GM13977 (cell line): Measurements from ENCODE around the gene BICRA.

Experiments used
- DNase-seq: peaks from one replicate; pipeline ENCODE4 v3.0.0; 2012; ENCODE audit warnings: low spot score
- in situ Hi-C: fragments of 300-500 bp; cut with MboI; formaldehyde crosslinking; loops from one replicate; pipeline ENCODE4 v1.12.0; 2022; ENCODE audit warnings: low sequenced_read_pairs, low pct_unique_long_range_greater_than_20kb, mixed read lengths, inconsistent platforms; ENCODE audit not compliant: unreplicated experiment
- TF ChIP-seq, protein P1 (sequence below): IDR thresholded peaks from 2 replicates; pipeline ENCODE4 v1.5.1; 2012; ENCODE audit warnings: mild to moderate bottlenecking, control low read depth; ENCODE audit not compliant: insufficient read depth; ENCODE audit errors: extremely low read depth, missing control alignments

BICRA gene

DNA sequence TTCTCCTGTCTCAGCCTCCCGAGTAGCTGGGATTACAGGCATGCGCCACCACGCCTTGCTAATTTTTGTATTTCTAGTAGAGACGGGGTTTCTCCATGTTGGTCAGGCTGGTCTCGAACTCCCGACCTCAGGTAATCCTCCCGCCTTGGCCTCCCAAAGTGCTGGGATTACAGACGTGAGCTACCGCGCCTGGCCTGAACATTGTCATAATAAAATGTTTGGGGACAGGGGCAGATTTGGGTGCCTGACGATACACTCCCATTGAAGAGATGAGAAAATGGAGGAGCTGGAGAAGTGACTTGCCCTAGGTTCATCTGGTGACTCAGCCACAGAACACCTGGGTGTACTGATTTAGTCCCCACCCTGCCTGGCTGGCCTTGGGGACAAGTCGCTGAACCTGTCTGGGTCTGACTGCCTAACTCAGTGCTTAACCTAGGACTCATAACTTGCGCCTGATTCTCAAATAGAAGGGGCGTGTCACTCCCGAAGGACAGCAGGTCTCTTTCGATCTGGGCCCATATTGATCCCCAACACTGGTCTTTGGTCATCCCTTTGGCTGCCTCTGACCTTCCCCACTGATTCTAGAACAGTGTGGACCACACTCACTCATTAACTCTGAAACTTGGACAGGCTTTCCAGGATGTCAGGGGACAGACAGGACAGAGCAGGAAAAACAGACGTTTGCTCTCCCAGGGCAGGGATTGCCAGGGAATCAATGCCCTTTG, 7.6 kb upstream of the BICRA start:
- in situ Hi-C loops: no loop called here
- TF ChIP-seq, protein P1, sequence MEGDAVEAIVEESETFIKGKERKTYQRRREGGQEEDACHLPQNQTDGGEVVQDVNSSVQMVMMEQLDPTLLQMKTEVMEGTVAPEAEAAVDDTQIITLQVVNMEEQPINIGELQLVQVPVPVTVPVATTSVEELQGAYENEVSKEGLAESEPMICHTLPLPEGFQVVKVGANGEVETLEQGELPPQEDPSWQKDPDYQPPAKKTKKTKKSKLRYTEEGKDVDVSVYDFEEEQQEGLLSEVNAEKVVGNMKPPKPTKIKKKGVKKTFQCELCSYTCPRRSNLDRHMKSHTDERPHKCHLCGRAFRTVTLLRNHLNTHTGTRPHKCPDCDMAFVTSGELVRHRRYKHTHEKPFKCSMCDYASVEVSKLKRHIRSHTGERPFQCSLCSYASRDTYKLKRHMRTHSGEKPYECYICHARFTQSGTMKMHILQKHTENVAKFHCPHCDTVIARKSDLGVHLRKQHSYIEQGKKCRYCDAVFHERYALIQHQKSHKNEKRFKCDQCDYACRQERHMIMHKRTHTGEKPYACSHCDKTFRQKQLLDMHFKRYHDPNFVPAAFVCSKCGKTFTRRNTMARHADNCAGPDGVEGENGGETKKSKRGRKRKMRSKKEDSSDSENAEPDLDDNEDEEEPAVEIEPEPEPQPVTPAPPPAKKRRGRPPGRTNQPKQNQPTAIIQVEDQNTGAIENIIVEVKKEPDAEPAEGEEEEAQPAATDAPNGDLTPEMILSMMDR: no peak
- DNase-seq: no peak

DNA sequence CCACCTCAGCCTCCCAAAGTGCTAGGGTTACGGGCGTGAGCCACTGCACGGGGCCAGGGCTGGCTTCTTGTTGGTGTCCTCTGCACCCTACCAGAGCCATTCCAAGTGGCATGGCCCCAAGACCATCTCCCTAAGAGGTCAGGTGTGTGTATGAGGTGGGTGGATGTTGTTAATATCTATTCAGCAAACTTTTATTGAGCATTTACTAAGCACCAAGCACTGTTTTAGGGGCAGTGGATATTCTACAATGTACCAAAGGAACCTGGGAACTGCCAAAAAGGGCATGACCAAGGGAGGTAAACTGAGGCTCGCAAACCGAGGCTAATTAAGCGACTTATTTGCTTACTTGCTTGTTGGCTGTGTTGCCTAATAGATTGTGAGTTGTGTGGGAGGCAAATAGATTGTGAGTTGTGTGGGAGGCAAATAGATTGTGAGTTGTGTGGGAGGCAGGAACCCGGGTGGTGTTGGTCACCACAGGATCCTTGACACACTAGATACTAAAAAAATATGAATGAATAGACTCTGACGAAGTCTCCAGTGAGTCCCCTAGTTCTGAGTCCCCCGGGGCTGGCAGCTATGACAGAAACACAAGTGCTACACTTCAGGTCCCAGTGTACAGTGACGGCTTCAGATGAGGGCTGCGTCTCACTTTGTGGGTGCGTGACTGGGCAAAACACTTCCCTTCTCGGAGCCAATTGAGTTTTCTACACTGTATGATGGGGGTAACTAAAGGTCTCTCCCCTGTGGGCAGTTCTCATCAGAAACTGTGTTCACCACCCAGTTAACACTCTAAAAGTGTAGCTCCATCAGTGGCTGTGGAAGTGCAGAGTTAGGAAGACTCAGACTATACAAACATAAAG, 5.0 kb upstream of the BICRA start:
- TF ChIP-seq, protein P1: no peak
- no peak for DNase-seq
- in situ Hi-C loops: no loop called here

DNA sequence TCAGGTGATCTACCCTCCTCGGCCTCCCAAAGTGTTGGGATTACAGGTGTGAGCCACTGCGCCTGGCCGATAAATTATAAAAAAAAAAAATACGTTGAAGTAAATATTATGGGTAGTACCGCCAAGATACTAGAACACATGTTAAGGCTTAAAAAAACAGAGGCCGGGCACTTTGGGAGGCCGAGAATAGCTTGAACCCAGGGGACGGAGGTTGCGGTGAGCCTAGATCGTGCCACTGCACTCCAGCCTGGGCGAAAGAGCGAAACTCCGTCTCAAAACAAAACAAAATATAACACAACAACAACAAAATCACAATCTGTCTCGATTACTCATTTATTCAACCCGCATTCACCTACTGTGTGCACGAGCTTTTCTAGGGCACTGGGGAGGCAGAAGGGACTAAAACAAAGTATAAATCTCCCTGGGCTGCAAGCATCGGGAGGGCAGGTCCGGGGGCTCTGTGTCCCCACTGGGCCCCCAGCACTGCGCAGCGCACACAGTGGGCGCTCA, 1.3 kb upstream of the BICRA start:
- TF ChIP-seq, protein P1: no peak
- no peak for DNase-seq
- in situ Hi-C loops: no loop called here

DNA sequence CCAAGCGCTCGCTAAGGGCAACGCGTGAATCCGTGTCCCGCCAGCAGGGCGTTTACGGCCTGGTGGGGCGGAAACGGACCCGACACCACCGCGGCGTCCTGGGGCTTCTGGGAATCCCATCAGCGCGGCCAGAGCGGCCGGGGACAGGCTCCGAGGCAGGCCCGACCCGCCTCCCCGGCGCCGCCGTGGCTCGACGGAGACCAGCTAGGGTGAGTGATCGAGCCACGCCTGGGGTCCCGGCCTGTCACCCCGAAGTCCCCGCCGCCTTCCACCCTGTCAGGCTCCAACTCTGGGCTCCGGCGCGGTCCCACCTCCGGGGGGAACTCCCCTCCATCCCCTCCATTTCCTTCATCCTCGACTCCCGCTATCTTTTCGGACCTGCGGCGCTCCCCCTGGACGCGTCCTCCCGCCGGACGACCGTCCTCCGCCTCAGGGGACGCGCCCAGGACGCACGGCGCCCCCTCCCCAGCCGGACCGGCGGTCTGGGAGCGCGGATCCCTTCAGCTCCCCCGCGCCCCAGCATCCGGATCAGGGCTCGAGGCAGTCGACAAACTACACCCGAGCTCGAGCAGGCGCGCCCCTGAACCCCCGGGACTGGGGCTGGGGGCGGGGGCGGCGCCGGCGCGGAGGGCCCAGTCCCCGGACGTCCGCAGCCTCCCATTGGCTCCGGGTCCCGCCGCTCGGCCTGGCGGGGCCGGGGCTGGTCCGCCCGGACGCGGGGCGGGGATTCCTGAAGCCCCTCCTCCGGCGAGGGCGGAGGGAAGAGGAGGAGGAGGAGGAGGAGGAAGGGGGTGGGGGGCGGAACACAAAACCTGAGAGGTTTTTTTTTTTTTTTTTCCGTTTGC, 638 bp upstream of the BICRA start:
- TF ChIP-seq, protein P1: no peak
- in situ Hi-C loops: no loop called here
- DNase-seq: peak; percentile 99

DNA sequence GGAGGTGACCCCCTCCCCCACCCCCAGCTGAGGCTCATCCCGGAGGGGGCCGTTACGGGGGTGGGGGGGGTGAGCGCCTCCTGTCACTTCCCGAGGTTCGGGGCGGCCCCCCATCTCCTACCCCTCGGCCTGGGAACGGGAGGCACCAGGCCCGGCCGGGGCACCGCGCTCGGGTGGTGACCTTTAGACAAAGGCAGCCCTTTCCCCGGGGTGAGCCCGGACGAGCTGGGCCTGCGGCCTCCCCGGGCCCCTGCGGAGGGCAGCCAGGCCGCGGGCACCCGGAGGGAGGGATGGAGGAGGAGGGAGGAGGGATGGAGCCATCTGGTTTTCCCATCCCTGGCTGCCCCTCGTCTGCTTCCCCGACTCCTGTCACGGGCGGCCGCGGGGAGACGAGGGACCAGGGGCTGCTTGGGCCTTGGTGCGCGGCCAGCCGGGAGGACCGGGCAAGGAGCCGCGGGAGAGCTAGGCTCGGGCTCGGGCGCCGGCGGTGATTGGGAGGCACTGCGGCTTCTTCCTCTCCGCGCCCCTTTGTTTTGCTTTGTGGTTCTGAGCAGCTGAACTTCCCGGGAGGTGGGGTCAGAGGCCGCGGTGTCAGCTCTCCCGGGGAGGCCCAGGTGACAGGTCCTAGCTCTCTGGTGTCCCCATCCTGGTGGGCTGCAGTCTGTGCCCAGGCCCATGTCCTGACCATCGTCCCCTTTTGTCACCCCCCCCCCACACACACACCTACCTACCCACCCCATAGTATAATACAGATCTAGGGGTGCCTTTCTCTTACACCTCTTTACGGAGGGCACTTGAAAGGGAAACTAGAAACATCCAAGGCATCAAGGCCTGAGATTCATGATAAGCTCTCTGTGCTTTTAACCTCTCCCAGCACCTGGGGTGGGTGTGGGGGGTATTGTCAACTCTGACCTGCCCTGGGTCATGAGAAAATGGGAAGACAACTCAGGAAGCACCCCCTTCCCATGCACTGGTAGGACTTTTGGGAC, 1.3 kb downstream of the BICRA start:
- TF ChIP-seq, protein P1: no peak
- peak; percentile 41 for DNase-seq
- in situ Hi-C loops: no loop called here
